CD4-positive, alpha-beta T cell (primary cell): ENCODE measurements around the gene PRKAR1A. TPM values are rescaled to one million over a fixed set of nuclear protein-coding genes. Genes with fewer than 3 reads are reported as not detected.

ENCODE experiments used
- ATAC-seq: fragments of 200-7000 bp; cut with Tn5 transposase; one replicate; pipeline ENCODE4 v1.10.0; 2022; ENCODE audit warnings: mild to moderate bottlenecking; ENCODE audit not compliant: poor library complexity
- CTCF ChIA-PET: fragments of 350-600 bp; sonication (Branson Sonifier 250); formaldehyde crosslinking; loops from one replicate; lab custom pipeline; 2021; ENCODE audit warnings: antibody characterized with exemption, inconsistent platforms; lab: Charles Lee
- POLR2A ChIA-PET: fragments of 350-600 bp; sonication (Branson Sonifier 250); formaldehyde crosslinking; loops from one replicate; lab custom pipeline; 2021; ENCODE audit warnings: antibody characterized with exemption, inconsistent platforms; lab: Charles Lee
- DNase-seq, 14 experiments: peaks; one replicate each; pipeline ENCODE4 v3.0.0-alpha.2; 2013 to 2020; ENCODE audit warnings: mixed read lengths in 2 of 14
- H3K27ac ChIP-seq, 2 donors: one replicate each; pipeline versions ENCODE4 v1.5.1 to v1.7.0; 2013; ENCODE audit warnings: low read length in 2 of 2, low read depth in 1 of 2, mild to moderate bottlenecking in 1 of 2
- H3K27me3 ChIP-seq, 2 experiments: 1 replicate in 1 of 2; 2 replicates in 1 of 2; pipeline versions ENCODE4 v1.6.1 to v1.7.0; 2013; ENCODE audit warnings: low read length in 2 of 2, control low read depth in 1 of 2, mild to moderate bottlenecking in 1 of 2, moderate library complexity in 1 of 2; ENCODE audit not compliant: insufficient read depth in 2 of 2, control insufficient read depth in 1 of 2
- H3K36me3 ChIP-seq: one replicate; pipeline ENCODE4 v1.6.1; 2013; ENCODE audit warnings: low read length, control low read depth; ENCODE audit not compliant: insufficient read depth
- H3K4me1 ChIP-seq: one replicate; pipeline ENCODE4 v1.6.1; 2013; ENCODE audit warnings: low read length, control low read depth; ENCODE audit not compliant: insufficient read depth
- H3K4me3 ChIP-seq: one replicate; pipeline ENCODE4 v1.5.1; 2013; ENCODE audit warnings: mild to moderate bottlenecking, low read length, moderate library complexity
- H3K9me3 ChIP-seq, 2 experiments: 1 replicate in 1 of 2; 2 replicates in 1 of 2; pipeline versions ENCODE4 v1.6.1 to v1.7.0; 2013; ENCODE audit warnings: low read length in 2 of 2, mild to moderate bottlenecking in 2 of 2, control low read depth in 1 of 2, moderate library complexity in 1 of 2; ENCODE audit not compliant: control insufficient read depth in 1 of 2, insufficient read depth in 1 of 2
- H3K27ac Mint-ChIP-seq: one replicate; pipeline ENCODE4 v1.8.0; 2020; ENCODE audit warnings: mixed read lengths
- H3K27me3 Mint-ChIP-seq: one replicate; pipeline ENCODE4 v1.8.0; 2021; ENCODE audit warnings: mixed read lengths
- H3K36me3 Mint-ChIP-seq: one replicate; pipeline ENCODE4 v1.8.0; 2021; ENCODE audit warnings: low read depth, mixed read lengths
- H3K4me1 Mint-ChIP-seq: one replicate; pipeline ENCODE4 v1.8.0; 2021; ENCODE audit warnings: low read depth, mixed read lengths
- H3K4me3 Mint-ChIP-seq: one replicate; pipeline ENCODE4 v1.8.0; 2020; ENCODE audit warnings: mild to moderate bottlenecking, mixed read lengths
- H3K9me3 Mint-ChIP-seq: one replicate; pipeline ENCODE4 v1.8.0; 2020; ENCODE audit warnings: mixed read lengths
- CTCF ChIP-seq: fragments of 200-600 bp; IDR thresholded peaks from one replicate; pipeline ENCODE4 v1.8.0; 2022; ENCODE audit warnings: antibody characterized with exemption, mild to moderate bottlenecking
- intact Hi-C, 2 experiments: fragments of 100-400 bp; cut with DNase I in 1 of 2; cut with micrococcal nuclease in 1 of 2; formaldehyde crosslinking; loops; one replicate each; pipeline versions ENCODE4 v1.15.1 to v1.9.0; 2023 to 2025; cut with DNase I, micrococcal nuclease
- total RNA-seq, 174 experiments: library from RNA in 2 of 174; stranded (reverse) in 2 of 174; gene quantifications; one replicate each; pipeline ENCODE4 v1.2.3 and lab custom pipeline; 2021 to 2026

The PRKAR1A gene
- total RNA-seq, 2 experiments from 2014 or later = 88.8 to 89.1 TPM

- ATAC-seq = no peak
- H3K27me3 ChIP-seq = peaks cover 20 to 54% of the 10 kb centered on the region in 2 experiments
- no peak for TF ChIP-seq CTCF
- intact Hi-C loops = no loop called here
- no peak for DNase-seq
- Mint-ChIP-seq H3K4me3 (no peak overlapping the region), H3K27ac (no peak overlapping the region), H3K27me3 (peaks cover 81% of the 10 kb centered on the region), H3K9me3 (no peaks in the 10 kb centered on the region), H3K4me1 (peaks cover 24% of the 10 kb centered on the region), H3K36me3 (no peaks in the 10 kb centered on the region)
- H3K36me3 ChIP-seq = no peaks in the 10 kb centered on the region
- ChIA-PET POLR2A (no interaction called here), CTCF (no interaction called here)
- no peak overlapping the region for H3K27ac ChIP-seq
- peaks cover 0 to 7% of the 10 kb centered on the region in 2 experiments for H3K9me3 ChIP-seq
- peaks cover 26% of the 10 kb centered on the region for H3K4me1 ChIP-seq
- no peak overlapping the region for H3K4me3 ChIP-seq
Measured at GRCh38 chr17:68596411-68596945, 84.2 kb downstream of the PRKAR1A start.

- Mint-ChIP-seq H3K27me3 (peaks cover 81% of the 10 kb centered on the region), H3K4me3 (no peak overlapping the region), H3K27ac (no peak overlapping the region), H3K36me3 (no peaks in the 10 kb centered on the region), H3K9me3 (no peaks in the 10 kb centered on the region), H3K4me1 (peaks cover 33% of the 10 kb centered on the region)
- H3K36me3 ChIP-seq = no peaks in the 10 kb centered on the region
- peaks cover 28% of the 10 kb centered on the region for H3K4me1 ChIP-seq
- DNase-seq = no peak
- ChIA-PET CTCF (no interaction called here), POLR2A (no interaction called here)
- intact Hi-C loops = no loop called here
- peaks cover 31 to 54% of the 10 kb centered on the region in 2 experiments for H3K27me3 ChIP-seq
- ATAC-seq = no peak
- TF ChIP-seq CTCF = no peak
- H3K27ac ChIP-seq = no peak overlapping the region
- H3K9me3 ChIP-seq = peaks cover 0 to 7% of the 10 kb centered on the region in 2 experiments
- no peak overlapping the region for H3K4me3 ChIP-seq
Measured at GRCh38 chr17:68598074-68598473, 85.8 kb downstream of the PRKAR1A start.

GRCh38 chr17:68598545-68598961 lies 86.3 kb downstream of the PRKAR1A start:
- Mint-ChIP-seq H3K4me3 (no peak overlapping the region), H3K9me3 (no peaks in the 10 kb centered on the region), H3K4me1 (peaks cover 33% of the 10 kb centered on the region), H3K27ac (no peak overlapping the region), H3K27me3 (peaks cover 81% of the 10 kb centered on the region), H3K36me3 (no peaks in the 10 kb centered on the region)
- H3K27ac ChIP-seq = no peak overlapping the region
- ATAC-seq (no peak), DNase-seq (no peak)
- no peaks in the 10 kb centered on the region for H3K36me3 ChIP-seq
- POLR2A ChIA-PET = no interaction called here
- peaks cover 31 to 54% of the 10 kb centered on the region in 2 experiments for H3K27me3 ChIP-seq
- H3K4me1 ChIP-seq = peaks cover 28% of the 10 kb centered on the region
- no peak overlapping the region for H3K4me3 ChIP-seq
- H3K9me3 ChIP-seq = peaks cover 0 to 7% of the 10 kb centered on the region in 2 experiments
- CTCF ChIA-PET = no interaction called here
- no peak for TF ChIP-seq CTCF
- intact Hi-C loops = no loop called here
